Esophagus muscularis mucosa (tissue), 4 donors: Measurements from ENCODE around the gene GARRE1. TPM values are rescaled to one million over a fixed set of nuclear protein-coding genes. Genes with fewer than 3 reads are reported as not detected.

Experiments
- DNase-seq: peaks from one replicate; pipeline ENCODE4 v3.0.0-alpha.2; 2017; ENCODE audit errors: extremely low spot score
- H3K27ac ChIP-seq, 4 donors: fragments of 200-600 bp; sonication (generic); replicated peaks in 1 of 4; 1 replicate in 3 of 4; 2 replicates in 1 of 4; pipeline ENCODE4 v1.5.1; 2016 to 2019; ENCODE audit warnings: mild to moderate bottlenecking in 1 of 4
- H3K27me3 ChIP-seq, 4 donors: fragments of 200-600 bp; sonication (generic); one replicate each; pipeline versions ENCODE4 v1.5.1 to v1.6.0; 2016 to 2019
- H3K36me3 ChIP-seq, 4 donors: fragments of 200-600 bp; sonication (generic); one replicate each; pipeline ENCODE4 v1.5.1; 2016 to 2019
- H3K4me1 ChIP-seq, 4 donors: fragments of 200-600 bp; sonication (generic); one replicate each; pipeline ENCODE4 v1.5.1; 2016 to 2019
- H3K4me3 ChIP-seq, 4 donors: fragments of 200-600 bp; sonication (generic); 1 replicate in 2 of 4; 2 replicates in 2 of 4; pipeline ENCODE4 v1.5.1; 2016 to 2019; ENCODE audit warnings: mild to moderate bottlenecking in 4 of 4, moderate library complexity in 1 of 4
- H3K9me3 ChIP-seq, 4 donors: fragments of 200-600 bp; sonication (generic); 1 replicate in 3 of 4; 2 replicates in 1 of 4; pipeline ENCODE4 v1.5.1; 2016 to 2019
- CTCF ChIP-seq, 3 experiments: fragments of 200-600 bp in 2 of 3; fragments of 450-650 bp in 1 of 3; sonication (generic) in 2 of 3; IDR thresholded peaks; one replicate each; pipeline ENCODE4 v1.5.1; 2017 to 2019; ENCODE audit warnings: antibody characterized with exemption in 3 of 3, mild to moderate bottlenecking in 2 of 3, moderate library complexity in 1 of 3
- EP300 ChIP-seq: sonication (generic); formaldehyde crosslinking; IDR thresholded peaks from one replicate; pipeline ENCODE4 v1.6.1; 2017; ENCODE audit warnings: antibody characterized with exemption
- POLR2A ChIP-seq: fragments of 450-650 bp; IDR thresholded peaks from one replicate; pipeline ENCODE4 v1.6.1; 2017; ENCODE audit warnings: antibody characterized with exemption, moderate library complexity, mild to moderate bottlenecking, low read depth
- POLR2AphosphoS5 ChIP-seq, 2 donors: sonication (generic); formaldehyde crosslinking; IDR thresholded peaks; one replicate each; pipeline ENCODE4 v1.6.1; 2017; ENCODE audit warnings: antibody characterized with exemption in 2 of 2
- WGBS: methylation state at CpG from one replicate; pipeline ENCODE4 v1.1.5; 2018; 5-methylcytosine and 5-hydroxymethylcytosine counted together
- intact Hi-C: fragments of 100-400 bp; cut with DNase I; formaldehyde crosslinking; loops from one replicate; pipeline ENCODE4 v1.15.1; 2023
- total RNA-seq, 4 donors: library from RNA; depleted of rRNA; stranded (reverse); fragments of >200 nt; gene quantifications; one replicate each; pipeline versions ENCODE4 v1.1.0 to v1.2.1, GENCODE V29; 2016

Gene GARRE1
- total RNA-seq, 4 donors from 2014 or later = 11.2 to 31.0 (median 20.8) TPM

GRCh38 chr19:34273121-34273520, 18.8 kb downstream of the GARRE1 start:
- no peak for TF ChIP-seq CTCF (IDR thresholded peaks at IDR 0.05)
- no peak for TF ChIP-seq POLR2AphosphoS5 (IDR thresholded peaks at IDR 0.05)
- TF ChIP-seq EP300 = no peak
- TF ChIP-seq POLR2A = no peak
- 93% methylated on average over 4 of the region's 4 CpGs for WGBS
- Histone ChIP-seq H3K4me3 (no peak overlapping the region), H3K27ac (peak overlapping the region in 1 of 4 donors; percentile 14), H3K4me1 (peaks cover 35 to 69% (median 55%) of the 10 kb centered on the region in 4 donors), H3K9me3 (no peaks in the 10 kb centered on the region), H3K27me3 (no peaks in the 10 kb centered on the region), H3K36me3 (peaks cover 0 to 4% (median 0%) of the 10 kb centered on the region in 4 donors)
- DNase-seq = no peak
- intact Hi-C loops = no loop called here

DNA sequence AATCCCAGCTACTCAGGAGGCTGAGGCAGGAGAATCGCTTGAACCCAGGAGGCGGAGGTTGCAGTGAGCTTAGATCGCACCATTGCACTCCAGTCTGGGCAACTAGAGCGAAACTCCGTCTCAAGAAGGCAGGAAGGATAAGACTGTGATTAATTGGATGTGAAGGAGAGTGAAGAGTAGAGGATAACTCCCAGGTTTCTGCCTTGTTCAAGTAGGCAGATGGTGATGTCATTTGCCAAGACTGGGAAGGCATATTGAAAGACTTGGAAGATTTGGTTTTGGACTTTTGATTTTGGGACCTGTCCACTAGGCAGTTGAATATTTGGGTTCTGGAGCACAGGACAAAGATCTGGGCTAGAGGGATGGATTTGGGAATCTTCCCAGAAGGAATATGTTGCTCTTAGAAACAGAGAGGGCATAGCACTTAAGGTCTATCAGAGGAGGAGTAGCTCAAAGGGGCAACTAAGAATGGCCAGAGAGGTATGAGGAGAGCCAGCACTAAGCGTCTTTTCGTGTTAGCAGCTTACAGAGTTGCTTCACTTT, 20.0 kb downstream of the GARRE1 start:
- 79% methylated on average over 7 of the region's 7 CpGs for WGBS
- Histone ChIP-seq H3K9me3 (no peaks in the 10 kb centered on the region), H3K36me3 (peaks cover 0 to 11% (median 2%) of the 10 kb centered on the region in 4 donors), H3K27me3 (no peaks in the 10 kb centered on the region), H3K27ac (peak overlapping the region in 3 of 4 donors; percentile 11 to 43 (median 20)), H3K4me1 (peaks cover 31 to 61% (median 50%) of the 10 kb centered on the region in 4 donors), H3K4me3 (no peak overlapping the region)
- no peak for TF ChIP-seq POLR2AphosphoS5 (IDR thresholded peaks at IDR 0.05)
- TF ChIP-seq POLR2A = no peak
- TF ChIP-seq EP300 = no peak
- TF ChIP-seq CTCF (IDR thresholded peaks at IDR 0.05) = no peak
- DNase-seq = no peak
- intact Hi-C loops = no loop called here

GRCh38 chr19:34274827-34275625, 20.7 kb downstream of the GARRE1 start:
- Histone ChIP-seq H3K4me1 (peaks cover 24 to 54% (median 45%) of the 10 kb centered on the region in 4 donors), H3K27ac (peak overlapping the region in 2 of 4 donors; percentile 11 to 43), H3K36me3 (peaks cover 0 to 12% (median 2%) of the 10 kb centered on the region in 4 donors), H3K9me3 (no peaks in the 10 kb centered on the region), H3K4me3 (no peak overlapping the region), H3K27me3 (no peaks in the 10 kb centered on the region)
- intact Hi-C loops = no loop called here
- TF ChIP-seq POLR2AphosphoS5 (IDR thresholded peaks at IDR 0.05) (no peak), POLR2A (no peak), CTCF (IDR thresholded peaks at IDR 0.05) (no peak), EP300 (no peak)
- WGBS = 43% methylated on average over 4 of the region's 4 CpGs
- no peak for DNase-seq

DNA sequence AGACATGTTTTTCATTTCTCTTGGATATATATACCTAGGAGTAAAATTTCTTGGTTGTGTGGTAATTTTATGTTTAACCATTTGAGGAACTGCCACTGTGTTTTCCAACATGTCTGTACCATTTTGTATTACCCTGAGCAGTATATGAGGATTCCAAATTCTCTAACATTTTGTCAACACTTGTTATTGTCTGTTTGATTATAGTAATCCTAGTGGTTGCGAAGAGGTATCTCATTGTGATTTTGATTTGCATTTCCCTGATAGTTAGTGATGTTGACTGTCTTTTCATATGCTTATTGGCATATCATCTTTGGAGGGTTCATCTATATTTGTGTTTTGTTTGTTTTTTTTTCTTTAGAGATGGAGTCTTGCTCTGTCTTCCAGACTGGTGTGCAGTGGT, 21.4 kb downstream of the GARRE1 start:
- TF ChIP-seq EP300 = no peak
- no peak for TF ChIP-seq POLR2A
- TF ChIP-seq POLR2AphosphoS5 (IDR thresholded peaks at IDR 0.05) = no peak
- TF ChIP-seq CTCF (IDR thresholded peaks at IDR 0.05) = no peak
- no peak for DNase-seq
- 100% methylated on average over 1 of the region's 1 CpG for WGBS
- Histone ChIP-seq H3K27ac (no peak overlapping the region), H3K4me1 (peaks cover 17 to 48% (median 39%) of the 10 kb centered on the region in 4 donors), H3K9me3 (no peaks in the 10 kb centered on the region), H3K27me3 (no peaks in the 10 kb centered on the region), H3K36me3 (peaks cover 0 to 12% (median 2%) of the 10 kb centered on the region in 4 donors), H3K4me3 (no peak overlapping the region)
- intact Hi-C loops = no loop called here
